Activated CD8-positive, alpha-beta T cell treated with anti-CD3 and anti-CD28 coated beads for 36 hours (primary cell): ENCODE measurements around the gene ST14. TPM values are rescaled to one million over a fixed set of nuclear protein-coding genes. Genes with fewer than 3 reads are reported as not detected.

Experiments used
- ATAC-seq: fragments of 200-7000 bp; cut with Tn5 transposase; one replicate; pipeline ENCODE4 v1.10.0; 2021; ENCODE audit warnings: mild to moderate bottlenecking, moderate library complexity
- CTCF ChIA-PET: fragments of 350-600 bp; sonication (Branson Sonifier 250); formaldehyde crosslinking; loops from one replicate; lab custom pipeline; 2021; ENCODE audit warnings: antibody characterized with exemption; lab: Charles Lee
- POLR2A ChIA-PET: fragments of 350-600 bp; sonication (Branson Sonifier 250); formaldehyde crosslinking; loops from one replicate; lab custom pipeline; 2021; ENCODE audit warnings: antibody characterized with exemption; lab: Charles Lee
- DNase-seq: peaks from one replicate; pipeline ENCODE4 v3.0.0-alpha.2; 2020
- H3K27ac Mint-ChIP-seq: one replicate; pipeline ENCODE4 v1.8.0; 2021; ENCODE audit warnings: mild to moderate bottlenecking, mixed read lengths
- H3K27me3 Mint-ChIP-seq: one replicate; pipeline ENCODE4 v1.8.0; 2021; ENCODE audit warnings: mixed read lengths
- H3K36me3 Mint-ChIP-seq: one replicate; pipeline ENCODE4 v1.8.0; 2021; ENCODE audit warnings: low read depth, mixed read lengths
- H3K4me1 Mint-ChIP-seq: one replicate; pipeline ENCODE4 v1.8.0; 2021; ENCODE audit warnings: low read depth, mixed read lengths
- H3K4me3 Mint-ChIP-seq: one replicate; pipeline ENCODE4 v1.8.0; 2021; ENCODE audit warnings: mild to moderate bottlenecking, moderate library complexity, mixed read lengths
- H3K9me3 Mint-ChIP-seq: one replicate; pipeline ENCODE4 v1.8.0; 2021; ENCODE audit warnings: mixed read lengths
- intact Hi-C: fragments of 100-400 bp; cut with micrococcal nuclease; formaldehyde crosslinking; loops from one replicate; pipeline ENCODE4 v1.10.0; 2022
- total RNA-seq, 2 experiments: library from RNA; stranded (reverse); gene quantifications; one replicate each; pipeline ENCODE4 v1.2.3, GENCODE V29; 2021
- TF ChIP-seq, protein P1 (sequence below): fragments of 200-600 bp; IDR thresholded peaks from one replicate; pipeline ENCODE4 v1.8.0; 2022; ENCODE audit warnings: antibody characterized with exemption, mild to moderate bottlenecking

ST14 gene
- total RNA-seq, 2 experiments from 2014 or later, result not detected

- ChIA-PET POLR2A (no interaction called here), CTCF (interaction anchor here (0.9 to 1.2 kb wide), 2 partner anchors 31 to 35 kb away, joined by 3 to 4 read pairs; no protein-coding TSS in a partner anchor)
- no peak for ATAC-seq
- H3K36me3 Mint-ChIP-seq, result no peaks in the 10 kb centered on the region
- H3K9me3 Mint-ChIP-seq, result peaks cover 8% of the 10 kb centered on the region
- no peak overlapping the region for H3K27ac Mint-ChIP-seq
- H3K4me1 Mint-ChIP-seq, result no peaks in the 10 kb centered on the region
- H3K4me3 Mint-ChIP-seq, result no peak overlapping the region
- intact Hi-C loops, result no loop called here
- H3K27me3 Mint-ChIP-seq, result peaks cover 5% of the 10 kb centered on the region
- TF ChIP-seq, protein P1, sequence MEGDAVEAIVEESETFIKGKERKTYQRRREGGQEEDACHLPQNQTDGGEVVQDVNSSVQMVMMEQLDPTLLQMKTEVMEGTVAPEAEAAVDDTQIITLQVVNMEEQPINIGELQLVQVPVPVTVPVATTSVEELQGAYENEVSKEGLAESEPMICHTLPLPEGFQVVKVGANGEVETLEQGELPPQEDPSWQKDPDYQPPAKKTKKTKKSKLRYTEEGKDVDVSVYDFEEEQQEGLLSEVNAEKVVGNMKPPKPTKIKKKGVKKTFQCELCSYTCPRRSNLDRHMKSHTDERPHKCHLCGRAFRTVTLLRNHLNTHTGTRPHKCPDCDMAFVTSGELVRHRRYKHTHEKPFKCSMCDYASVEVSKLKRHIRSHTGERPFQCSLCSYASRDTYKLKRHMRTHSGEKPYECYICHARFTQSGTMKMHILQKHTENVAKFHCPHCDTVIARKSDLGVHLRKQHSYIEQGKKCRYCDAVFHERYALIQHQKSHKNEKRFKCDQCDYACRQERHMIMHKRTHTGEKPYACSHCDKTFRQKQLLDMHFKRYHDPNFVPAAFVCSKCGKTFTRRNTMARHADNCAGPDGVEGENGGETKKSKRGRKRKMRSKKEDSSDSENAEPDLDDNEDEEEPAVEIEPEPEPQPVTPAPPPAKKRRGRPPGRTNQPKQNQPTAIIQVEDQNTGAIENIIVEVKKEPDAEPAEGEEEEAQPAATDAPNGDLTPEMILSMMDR, result no peak
- DNase-seq, result no peak
Measured at GRCh38 chr11:130177782-130178181, 18.2 kb downstream of the ST14 start.

- Mint-ChIP-seq H3K27ac (no peak overlapping the region), H3K9me3 (peaks cover 8% of the 10 kb centered on the region), H3K27me3 (peaks cover 5% of the 10 kb centered on the region), H3K4me3 (no peak overlapping the region), H3K4me1 (no peaks in the 10 kb centered on the region), H3K36me3 (no peaks in the 10 kb centered on the region)
- POLR2A ChIA-PET, result no interaction called here
- no peak for ATAC-seq
- TF ChIP-seq, protein P1, result no peak
- intact Hi-C loops, result no loop called here
- no peak for DNase-seq
- CTCF ChIA-PET, result interaction anchor here (0.9 to 1.2 kb wide), 3 partner anchors 32 to 37 kb away, joined by 3 to 4 read pairs (median 3); no protein-coding TSS in a partner anchor
Measured at GRCh38 chr11:130178441-130179339, 19.1 kb downstream of the ST14 start.

DNA sequence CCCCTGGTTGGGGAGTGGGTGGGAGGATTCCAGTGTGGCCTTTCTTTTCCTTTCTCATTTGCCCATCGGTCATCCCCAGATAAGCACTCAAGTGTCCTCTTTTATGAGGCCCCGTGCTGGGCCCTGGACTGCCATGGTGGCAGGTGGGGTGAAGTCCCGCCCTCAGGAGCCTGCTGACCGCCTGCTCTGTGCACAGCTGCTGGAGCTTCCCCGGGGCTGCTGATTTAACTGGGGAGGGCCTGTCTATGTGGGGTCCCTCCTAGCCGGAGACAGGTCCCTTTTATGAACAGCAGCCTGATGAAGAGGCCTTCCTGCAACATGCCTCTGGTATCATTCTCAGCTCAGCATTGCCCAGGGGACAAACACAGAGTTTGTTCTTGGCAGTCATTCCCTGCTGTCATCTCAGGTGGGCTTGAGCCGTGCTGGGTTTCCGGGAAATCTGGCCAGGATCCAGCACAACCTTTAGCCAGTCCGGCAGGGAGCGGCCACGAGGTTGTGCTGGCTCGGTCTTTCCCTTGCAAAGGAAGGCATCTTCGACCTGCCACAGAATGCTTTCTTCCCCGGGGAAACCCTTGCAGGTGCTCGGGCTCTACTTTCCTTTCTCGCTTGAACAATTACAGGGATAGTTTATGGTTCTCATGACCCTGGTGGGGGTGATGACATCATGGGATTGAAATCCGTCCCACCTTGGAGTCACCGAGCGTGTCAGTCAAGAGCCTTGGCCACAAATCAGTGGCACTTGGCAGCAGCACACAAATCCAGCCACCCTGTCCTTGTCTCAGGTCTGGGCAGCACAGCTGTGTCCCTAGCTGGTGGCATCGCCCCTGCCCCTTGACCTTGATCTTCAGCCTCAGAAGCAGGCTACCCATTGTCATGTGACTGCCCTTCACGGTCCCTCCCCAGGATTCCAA, 20.1 kb downstream of the ST14 start:
- intact Hi-C loops, result no loop called here
- ChIA-PET CTCF (interaction anchor here (1.1 kb wide), 1 partner anchor 33 kb away, joined by 3 read pairs; no protein-coding TSS in a partner anchor), POLR2A (no interaction called here)
- DNase-seq (no peak), ATAC-seq (no peak)
- Mint-ChIP-seq H3K4me1 (no peaks in the 10 kb centered on the region), H3K27me3 (peaks cover 5% of the 10 kb centered on the region), H3K4me3 (no peak overlapping the region), H3K36me3 (no peaks in the 10 kb centered on the region), H3K27ac (no peak overlapping the region), H3K9me3 (peaks cover 6% of the 10 kb centered on the region)
- TF ChIP-seq, protein P1, result no peak

GRCh38 chr11:130180491-130180890, 20.9 kb downstream of the ST14 start:
- intact Hi-C loops, result no loop called here
- Mint-ChIP-seq H3K27me3 (peaks cover 3% of the 10 kb centered on the region), H3K4me1 (no peaks in the 10 kb centered on the region), H3K36me3 (no peaks in the 10 kb centered on the region), H3K27ac (no peak overlapping the region), H3K9me3 (no peaks in the 10 kb centered on the region), H3K4me3 (no peak overlapping the region)
- ATAC-seq (no peak), DNase-seq (no peak)
- ChIA-PET CTCF (no interaction called here), POLR2A (no interaction called here)
- TF ChIP-seq, protein P1, result no peak
